ENCODE data around the gene HIRIP3. TPM values are rescaled to one million over a fixed set of nuclear protein-coding genes. Genes with fewer than 3 reads are reported as not detected.
"Not testable (repeated sequence)": the region's sequence is repeated elsewhere in the genome, so short reads cannot be mapped to it uniquely, and the experiment has no call there.

Gene HIRIP3
- total and polyA plus RNA-seq, 2 experiments from 2014 or later = 22.2 to 26.7 TPM

- Histone ChIP-seq H3K27me3 (no peaks in the 10 kb centered on the region), H3K9me3 (ENCODE audit: low read depth) (no peaks in the 10 kb centered on the region), H3K36me3 (no peaks in the 10 kb centered on the region), H3K4me3 (no peak overlapping the region), H3K27ac (no peak overlapping the region), H3K4me1 (ENCODE audit: low read depth) (no peaks in the 10 kb centered on the region)
- no peak for DNase-seq (ENCODE audit: low read depth in 1 of 2, low spot score in 1 of 2)
- TF ChIP-seq CTCF (IDR thresholded peaks at IDR 0.05; ENCODE audit: low read depth, low read length) = no peak
These were observed 28.2 kb upstream of the HIRIP3 start for GRCh38 chr16:30023586-30023985.

- DNase-seq (ENCODE audit: low read depth in 1 of 2, low spot score in 1 of 2) = no peak
- no peak within 1 kb of the TSS for H3K27ac ChIP-seq
- TF ChIP-seq CTCF (IDR thresholded peaks at IDR 0.05; ENCODE audit: low read depth, low read length) = no peak
- H3K27me3 ChIP-seq = no peaks in the 10 kb centered on the region
- H3K4me1 ChIP-seq (ENCODE audit: low read depth) = no peaks in the 10 kb centered on the region
- no peaks in the 10 kb centered on the region for H3K36me3 ChIP-seq
- H3K4me3 ChIP-seq = no peak within 1 kb of the TSS
- H3K9me3 ChIP-seq (ENCODE audit: low read depth) = no peaks in the 10 kb centered on the region
These were observed 27.5 kb upstream of the HIRIP3 start, which contains the start of gene C16orf92 for GRCh38 chr16:30022887-30023286. TSS of gene C16orf92 (plus strand) at chr16:30023198. CDS start at chr16:30023341, 143 bp downstream.

- Histone ChIP-seq H3K27me3 (no peaks in the 10 kb centered on the region), H3K4me3 (no peak overlapping the region), H3K27ac (no peak overlapping the region), H3K4me1 (ENCODE audit: low read depth) (no peaks in the 10 kb centered on the region), H3K9me3 (ENCODE audit: low read depth) (no peaks in the 10 kb centered on the region), H3K36me3 (no peaks in the 10 kb centered on the region)
- TF ChIP-seq CTCF (IDR thresholded peaks at IDR 0.05; ENCODE audit: low read depth, low read length) = no peak
- no peak for DNase-seq (ENCODE audit: low read depth in 1 of 2, low spot score in 1 of 2)
These were observed 23.3 kb upstream of the HIRIP3 start for GRCh38 chr16:30018731-30019158.

- H3K4me3 ChIP-seq; H3K36me3 ChIP-seq; H3K27ac ChIP-seq; H3K4me1 ChIP-seq (ENCODE audit: low read depth); H3K9me3 ChIP-seq (ENCODE audit: low read depth); H3K27me3 ChIP-seq; DNase-seq (ENCODE audit: low read depth in 1 of 2, low spot score in 1 of 2): not testable (repeated sequence)
These were observed 22.5 kb upstream of the HIRIP3 start for GRCh38 chr16:30017937-30018336.

GRCh38 chr16:30017277-30017656 is 21.9 kb upstream of the HIRIP3 start:
- no peaks in the 10 kb centered on the region for H3K36me3 ChIP-seq
- no peak for TF ChIP-seq CTCF (IDR thresholded peaks at IDR 0.05; ENCODE audit: low read depth, low read length)
- no peak for DNase-seq (ENCODE audit: low read depth in 1 of 2, low spot score in 1 of 2)
- no peaks in the 10 kb centered on the region for H3K9me3 ChIP-seq (ENCODE audit: low read depth)
- no peak overlapping the region for H3K27ac ChIP-seq
- H3K27me3 ChIP-seq = peaks cover 1% of the 10 kb centered on the region
- no peak overlapping the region for H3K4me3 ChIP-seq
- H3K4me1 ChIP-seq (ENCODE audit: low read depth) = no peaks in the 10 kb centered on the region

- H3K9me3 ChIP-seq (ENCODE audit: low read depth) = no peaks in the 10 kb centered on the region
- H3K36me3 ChIP-seq = no peaks in the 10 kb centered on the region
- DNase-seq (ENCODE audit: low read depth in 1 of 2, low spot score in 1 of 2) = no peak
- peaks cover 7% of the 10 kb centered on the region for H3K27me3 ChIP-seq
- no peaks in the 10 kb centered on the region for H3K4me1 ChIP-seq (ENCODE audit: low read depth)
- H3K27ac ChIP-seq = no peak overlapping the region
- no peak overlapping the region for H3K4me3 ChIP-seq
- no peak for TF ChIP-seq CTCF (IDR thresholded peaks at IDR 0.05; ENCODE audit: low read depth, low read length)
These were observed 21.3 kb upstream of the HIRIP3 start for GRCh38 chr16:30016555-30017276.

- not testable (repeated sequence) for H3K27ac ChIP-seq; H3K4me3 ChIP-seq; H3K36me3 ChIP-seq; DNase-seq (ENCODE audit: low read depth in 1 of 2, low spot score in 1 of 2); H3K9me3 ChIP-seq (ENCODE audit: low read depth); H3K4me1 ChIP-seq (ENCODE audit: low read depth)
- H3K27me3 ChIP-seq = peaks cover 20% of the 10 kb centered on the region
These were observed 20.0 kb upstream of the HIRIP3 start for GRCh38 chr16:30015450-30015849.

- not testable (repeated sequence) for H3K4me3 ChIP-seq
These were observed 17.2 kb upstream of the HIRIP3 start for GRCh38 chr16:30012598-30012997.

More at GRCh38 chr16:30012598-30012997, 17.2 kb upstream of the HIRIP3 start:
- not testable (repeated sequence) for DNase-seq (ENCODE audit: low read depth in 1 of 2, low spot score in 1 of 2); H3K4me1 ChIP-seq (ENCODE audit: low read depth); H3K27ac ChIP-seq; H3K36me3 ChIP-seq; H3K9me3 ChIP-seq (ENCODE audit: low read depth)
- peaks cover 36% of the 10 kb centered on the region for H3K27me3 ChIP-seq
